Embryonic facial prominence (tissue), 1 donor: Measurements from ENCODE around the gene UBE2G1.
"Not testable (repeated sequence)": the region's sequence is repeated elsewhere in the genome, so short reads cannot be mapped to it uniquely, and the experiment has no call there.

Experiments
- DNase-seq: peaks from one replicate; pipeline ENCODE4 v3.0.0-alpha.2; 2016; ENCODE audit errors: extremely low spot score

UBE2G1 gene

DNA sequence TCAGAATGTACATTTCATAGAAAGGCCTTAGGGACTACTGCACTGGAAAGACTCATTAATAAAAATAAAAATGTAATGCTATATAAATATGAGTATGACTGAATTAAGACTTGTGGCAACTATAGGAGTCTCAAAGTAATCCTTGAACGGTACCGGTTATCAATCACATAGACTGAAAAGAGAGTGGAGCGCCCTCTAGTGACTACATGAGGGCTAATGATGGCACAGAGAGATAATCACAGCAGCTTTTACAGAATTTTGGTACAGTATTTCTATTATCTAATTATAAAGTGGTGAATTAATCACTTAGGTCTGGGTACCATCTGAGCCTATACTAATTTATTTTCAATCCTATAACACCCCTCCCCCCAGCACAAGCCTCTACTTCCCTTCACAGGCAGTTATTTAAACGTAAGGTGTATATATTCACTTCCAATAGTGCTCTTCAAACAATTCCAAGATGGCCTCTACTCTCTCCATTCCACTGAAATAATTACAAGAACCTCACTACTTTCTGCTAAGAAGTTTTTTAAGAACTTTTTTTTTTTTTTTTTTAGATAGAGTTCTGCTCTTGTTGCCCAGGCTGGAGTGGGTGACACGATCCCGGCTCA is 62.0 kb downstream of the UBE2G1 start:
- DNase-seq, result peak; percentile 7

DNA sequence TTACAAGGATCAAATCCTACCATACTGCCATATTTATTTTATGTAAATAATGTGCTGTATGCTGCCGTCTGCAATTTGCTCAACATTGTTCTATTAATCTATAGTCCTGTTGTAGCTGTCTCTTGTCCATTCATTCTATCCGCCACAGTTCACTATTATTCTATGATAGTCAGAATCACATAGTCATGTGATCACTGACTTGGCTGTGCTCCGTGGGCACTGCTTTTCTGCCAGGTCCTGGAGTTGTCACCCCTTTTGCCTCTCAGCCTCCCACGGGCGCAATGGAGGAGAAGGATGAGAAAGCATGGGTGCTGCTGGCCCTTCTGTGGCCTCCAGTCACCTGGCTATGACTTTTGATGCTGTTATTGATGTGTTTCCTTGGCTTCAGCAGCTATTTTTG is 65.4 kb downstream of the UBE2G1 start:
- DNase-seq, result no peak

DNA sequence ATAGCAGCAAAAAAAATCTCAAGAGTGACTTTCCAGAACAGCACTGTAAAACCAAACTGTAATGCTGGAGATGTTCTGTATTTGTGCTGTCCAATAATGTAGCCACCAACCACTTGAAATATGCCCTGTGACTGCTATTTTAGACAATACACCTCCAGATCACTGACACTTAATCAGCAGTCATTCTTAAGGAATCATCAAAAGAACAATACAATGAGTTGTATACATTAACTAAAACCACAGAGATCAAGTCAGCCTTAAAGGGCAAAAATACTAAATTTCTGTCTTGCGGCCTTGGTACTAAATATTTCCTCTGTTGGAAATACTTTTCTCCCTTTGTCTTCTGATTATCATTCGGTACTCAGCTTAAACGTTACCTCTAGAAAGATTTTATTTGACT is 69.1 kb downstream of the UBE2G1 start:
- DNase-seq, result no peak

DNA sequence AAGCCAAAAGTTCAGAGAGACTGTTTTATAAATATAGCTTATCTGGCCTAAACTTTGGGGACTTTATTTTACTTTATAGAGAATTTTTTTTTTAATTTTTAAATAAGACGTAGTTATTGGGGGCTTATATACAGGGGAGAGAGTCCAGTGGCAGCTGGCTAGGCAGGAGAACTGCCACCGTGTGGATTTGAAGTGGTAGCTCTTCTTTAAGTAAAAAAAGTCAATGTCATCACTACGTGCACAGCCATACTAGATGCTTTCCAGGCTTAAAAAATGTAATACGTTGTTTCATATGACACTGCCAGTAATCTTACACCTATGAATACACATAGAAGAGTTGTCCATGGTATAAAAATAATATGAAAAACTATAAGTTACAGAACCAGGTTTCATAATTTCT is 70.8 kb downstream of the UBE2G1 start:
- no peak for DNase-seq

DNA sequence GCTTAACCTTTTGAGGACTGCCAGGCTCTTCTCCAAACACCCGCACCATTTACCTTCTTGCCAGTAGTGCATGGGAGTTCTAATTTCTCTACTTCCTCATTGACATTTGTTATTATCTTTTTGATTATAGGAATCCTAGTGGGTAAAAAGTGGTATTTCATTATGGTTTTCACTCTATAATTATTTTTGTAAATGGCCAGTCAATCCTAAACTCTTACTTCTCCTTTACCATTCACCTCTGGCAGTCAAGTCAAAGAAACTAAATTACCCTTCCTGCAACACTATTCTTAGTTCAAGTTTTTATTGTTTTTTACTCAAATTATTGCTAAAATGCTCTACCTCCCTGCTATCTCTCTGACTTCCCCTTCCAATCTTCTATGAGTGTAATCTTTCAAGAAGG is 72.9 kb downstream of the UBE2G1 start:
- no peak for DNase-seq

DNA sequence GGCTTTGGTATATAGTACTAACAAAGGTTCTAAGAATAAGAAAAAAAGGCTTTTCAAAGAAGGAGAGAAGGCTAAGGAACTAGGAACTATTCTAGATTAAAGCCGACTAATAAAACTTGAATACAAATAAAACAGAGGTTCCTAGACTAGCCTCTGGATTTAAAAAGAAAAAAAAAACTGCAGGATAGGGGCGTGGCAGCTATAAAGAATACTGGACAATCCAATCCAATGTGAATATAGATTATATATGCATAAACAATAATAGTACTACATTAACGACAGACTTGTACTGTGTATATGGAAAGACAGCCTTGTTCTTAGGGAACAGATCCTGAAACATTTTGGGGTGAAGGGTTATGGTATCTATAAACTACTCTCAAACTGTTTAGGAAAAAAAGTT is 78.8 kb downstream of the UBE2G1 start:
- no peak for DNase-seq

DNA sequence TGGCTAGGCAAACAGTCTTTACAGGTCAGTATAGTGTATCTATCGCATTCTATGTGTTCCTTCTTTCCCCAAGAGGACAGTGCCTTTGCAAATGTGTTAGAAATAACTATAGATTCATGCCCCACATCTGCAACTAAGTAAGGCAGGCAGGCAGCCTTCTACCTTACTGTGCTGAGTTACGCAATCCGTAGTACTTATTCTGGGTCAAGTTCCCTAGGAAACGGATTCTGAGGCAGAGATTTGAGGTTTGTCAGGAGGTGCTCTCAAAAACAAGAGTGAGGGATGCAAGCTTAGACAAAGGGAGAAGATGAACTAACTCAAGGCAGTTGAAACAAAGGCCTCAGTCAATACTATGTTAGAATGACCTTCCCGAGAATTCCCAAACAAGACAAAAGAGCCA is 90.0 kb downstream of the UBE2G1 start:
- DNase-seq, result no peak

DNA sequence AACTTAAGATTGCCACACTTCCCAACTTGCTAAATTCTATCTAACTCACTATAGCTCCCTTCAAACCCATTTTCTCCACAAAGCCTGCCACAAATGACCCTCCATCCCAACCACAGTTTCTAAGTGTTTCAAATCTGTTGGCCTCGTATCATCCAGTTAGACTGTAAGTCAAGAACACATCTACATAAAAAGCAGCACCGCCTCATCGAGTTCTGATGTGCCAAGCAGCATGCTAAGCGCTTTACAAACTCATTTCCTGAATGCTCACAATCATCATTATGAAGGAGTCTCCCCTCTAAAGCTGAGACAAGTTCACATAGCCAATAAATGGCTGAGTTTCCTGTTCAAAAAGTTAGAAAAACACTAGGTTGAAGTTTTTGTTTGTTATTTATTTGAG is 93.5 kb downstream of the UBE2G1 start:
- no peak for DNase-seq

DNA sequence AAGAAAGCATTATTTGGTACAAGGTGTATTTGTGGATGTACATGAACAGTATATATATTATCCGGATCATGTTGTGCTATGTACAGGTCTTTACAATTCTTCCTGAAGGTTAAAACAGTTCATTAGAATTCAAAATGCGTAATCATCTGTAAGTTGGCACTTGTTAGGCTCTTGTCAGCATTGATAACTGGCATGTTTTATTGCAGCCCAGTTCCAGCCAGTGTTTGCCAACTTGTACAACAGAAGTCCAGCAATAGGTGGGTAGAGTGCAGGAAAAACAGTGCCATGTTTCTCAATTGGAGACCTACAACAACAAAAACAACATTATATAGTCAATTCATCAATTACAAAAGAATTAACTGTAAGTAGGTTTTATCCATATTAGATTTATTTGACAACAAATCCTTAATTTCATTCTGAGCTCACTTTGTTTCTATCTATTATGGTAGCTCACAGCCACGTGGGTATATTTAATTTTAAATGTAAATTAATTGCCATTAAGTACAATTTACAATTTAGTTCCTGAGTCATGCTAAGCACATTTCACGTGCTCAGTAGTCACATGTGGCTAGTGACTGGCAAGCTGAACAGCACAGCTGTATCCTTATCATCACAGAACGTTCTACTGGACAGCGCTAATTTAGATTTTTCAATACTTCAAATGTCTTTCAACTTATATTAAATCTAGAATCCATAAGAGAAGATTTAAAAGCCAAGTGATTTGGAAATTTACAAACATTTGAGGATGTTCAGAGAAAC is 94.1 kb downstream of the UBE2G1 start:
- DNase-seq, result no peak

DNA sequence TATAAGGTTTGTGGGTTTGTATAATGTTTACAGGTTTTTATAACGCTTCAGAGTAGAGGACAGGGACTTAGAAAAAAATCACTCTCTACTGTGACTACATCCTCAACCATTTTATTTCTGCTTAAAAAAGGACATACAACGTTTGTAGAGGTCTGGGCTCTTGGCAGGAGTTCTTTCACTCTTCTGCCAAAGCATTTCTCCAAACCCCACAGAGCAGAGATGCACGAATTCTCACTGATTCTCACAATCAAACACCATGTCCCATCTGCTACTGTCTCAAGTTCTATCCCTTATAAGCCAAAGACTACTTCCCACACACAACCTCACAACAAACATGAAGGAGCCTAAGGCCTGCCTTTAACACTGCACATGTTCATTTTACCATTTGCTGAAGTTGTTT is 95.7 kb downstream of the UBE2G1 start:
- no peak for DNase-seq

DNA sequence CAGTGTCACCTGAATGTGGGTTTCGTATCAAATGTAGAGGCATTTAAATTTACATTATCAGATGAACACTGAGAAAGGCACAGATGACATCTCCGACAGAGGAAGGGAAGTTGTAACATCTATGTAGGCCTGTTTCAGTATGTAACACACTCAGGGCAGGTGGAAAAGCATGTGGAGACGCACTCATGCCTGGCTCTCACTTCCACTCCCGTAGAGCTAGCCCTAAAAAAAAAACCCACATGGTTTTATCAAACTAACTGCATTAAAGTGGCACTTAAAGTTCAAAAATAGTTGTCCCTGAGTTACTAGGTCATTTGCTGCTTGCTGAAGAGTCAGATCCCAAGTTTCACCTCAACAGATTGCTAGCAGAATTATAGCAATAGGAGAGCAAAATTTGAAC is 96.6 kb downstream of the UBE2G1 start:
- DNase-seq, result no peak

DNA sequence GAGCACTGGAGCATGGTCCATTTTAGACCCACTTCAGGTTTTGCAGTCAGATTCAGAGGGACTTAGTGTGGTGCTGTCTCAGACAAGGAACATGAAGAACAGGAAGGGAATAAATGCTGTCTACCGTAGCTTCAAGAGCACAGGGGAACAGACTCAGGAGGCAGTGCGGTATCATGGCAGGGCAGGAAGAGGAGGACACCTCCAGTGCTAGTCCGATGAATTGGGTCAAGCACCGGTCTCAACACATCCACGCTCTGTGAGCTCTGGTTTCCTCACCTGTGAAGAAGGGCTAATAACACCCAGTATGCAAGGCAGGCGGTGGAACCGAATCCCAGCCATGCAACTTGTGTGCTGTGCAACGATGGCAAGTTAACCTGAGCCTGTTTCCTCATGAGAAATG is 99.1 kb downstream of the UBE2G1 start:
- no peak for DNase-seq

DNA sequence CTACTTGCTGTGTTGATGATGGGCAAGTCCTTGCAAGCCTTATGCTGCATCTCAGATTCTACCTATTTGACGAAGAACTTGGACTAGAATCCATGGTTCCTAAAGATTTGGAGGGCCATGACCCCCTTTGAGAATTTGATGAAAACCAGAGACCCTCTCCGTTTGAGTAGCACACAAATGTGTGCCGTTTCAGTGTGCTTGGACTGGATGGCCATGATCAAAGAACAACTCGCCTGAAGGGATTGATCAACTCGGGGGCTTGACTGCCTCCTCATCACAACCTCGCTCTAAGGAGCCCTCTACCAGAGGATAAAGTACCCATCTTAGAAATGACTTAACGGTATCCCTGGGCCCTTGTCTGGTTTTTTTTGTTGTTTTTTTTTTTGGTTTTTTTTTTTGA is 99.9 kb downstream of the UBE2G1 start:
- DNase-seq, result no peak

DNA sequence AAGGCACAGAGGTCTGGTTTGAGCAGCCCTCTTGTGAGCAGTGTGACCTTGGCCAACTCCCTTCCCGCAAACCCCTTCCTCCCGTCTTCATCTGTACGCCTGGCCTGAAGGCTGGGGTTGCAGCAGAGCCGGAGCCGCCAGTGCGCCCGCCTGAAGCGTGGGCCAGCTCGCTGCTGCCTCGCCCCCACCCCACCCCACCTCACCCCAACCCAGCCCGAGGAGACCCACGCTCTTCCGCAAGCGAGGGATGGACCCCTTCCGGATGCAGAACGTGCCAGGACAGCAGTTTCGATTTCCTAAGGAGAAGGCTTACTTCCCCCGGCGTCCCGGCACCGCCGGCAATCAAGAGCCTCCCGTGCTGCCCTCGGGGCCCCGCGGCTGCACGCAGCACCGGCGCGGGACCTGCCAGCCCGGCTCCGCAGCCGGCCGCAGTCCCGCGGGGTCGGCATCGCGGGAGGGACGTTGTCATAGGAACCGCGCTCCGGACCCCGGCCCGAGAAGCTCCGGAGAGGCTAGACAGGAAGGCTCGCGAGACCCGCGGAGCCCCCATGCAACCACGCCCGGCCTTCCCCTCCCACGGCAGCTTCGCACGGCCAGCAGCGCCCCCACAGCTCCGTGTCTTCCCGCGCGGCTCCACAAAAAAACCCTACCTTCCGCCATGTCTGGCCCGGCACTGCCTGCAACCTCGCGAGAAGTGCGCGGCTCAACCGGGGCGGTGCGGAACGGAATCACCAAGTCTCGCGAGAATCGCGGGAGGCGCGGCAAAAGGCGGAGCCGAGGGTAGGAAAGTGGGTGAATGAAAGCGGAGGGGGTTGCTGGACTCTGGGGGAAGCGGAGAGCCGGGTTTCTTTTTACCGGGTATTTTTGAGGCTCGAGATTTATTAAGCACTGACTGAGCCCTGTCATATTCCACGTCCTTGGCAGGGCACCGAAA is 102.9 kb downstream of the UBE2G1 start, which contains the start of gene ANKFY1:
ANKFY1 (minus strand) TSS at position 698 of the 934 bp plus-strand sequence; CDS start at position 660, 38 bp downstream.
- DNase-seq, result peak; percentile 92

DNA sequence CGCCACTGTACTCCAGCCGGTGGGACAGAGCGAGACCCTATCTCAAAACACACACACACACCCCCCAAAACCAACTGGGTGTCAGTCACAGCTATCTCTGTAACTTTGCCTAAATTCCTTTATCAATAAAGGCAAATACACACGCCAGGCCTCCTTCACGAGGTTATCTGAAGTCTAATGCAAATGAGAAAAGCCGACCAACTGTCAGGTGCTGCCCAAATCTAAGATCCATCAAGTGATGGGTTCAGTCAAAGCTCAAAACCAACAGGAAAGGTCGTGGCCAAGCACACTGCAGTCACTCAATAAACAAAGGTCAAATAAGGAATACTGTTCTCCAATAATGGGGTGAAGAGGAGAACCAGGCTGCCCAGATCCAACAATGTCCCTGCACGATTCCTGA is 103.8 kb downstream of the UBE2G1 start:
- no peak for DNase-seq

DNA sequence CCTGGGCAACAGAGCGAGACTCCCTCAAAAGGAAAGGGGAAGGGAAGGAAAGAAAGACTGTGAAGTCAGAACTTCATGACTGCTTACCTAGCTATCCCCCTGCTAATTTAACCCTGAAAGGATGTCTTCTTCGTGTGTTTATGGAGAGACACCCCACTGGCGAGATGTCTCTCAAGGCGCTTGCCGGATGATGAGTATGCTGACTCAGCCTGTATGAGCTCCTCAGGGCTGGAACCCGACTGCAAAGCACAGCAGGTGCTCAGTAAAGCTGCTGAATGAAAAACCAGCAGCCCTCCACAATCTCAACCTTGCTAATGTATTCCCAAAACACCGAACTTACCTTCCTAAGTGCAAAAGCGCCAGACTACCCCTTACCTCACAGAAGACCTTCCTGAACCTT is 105.0 kb downstream of the UBE2G1 start:
- no peak for DNase-seq

DNA sequence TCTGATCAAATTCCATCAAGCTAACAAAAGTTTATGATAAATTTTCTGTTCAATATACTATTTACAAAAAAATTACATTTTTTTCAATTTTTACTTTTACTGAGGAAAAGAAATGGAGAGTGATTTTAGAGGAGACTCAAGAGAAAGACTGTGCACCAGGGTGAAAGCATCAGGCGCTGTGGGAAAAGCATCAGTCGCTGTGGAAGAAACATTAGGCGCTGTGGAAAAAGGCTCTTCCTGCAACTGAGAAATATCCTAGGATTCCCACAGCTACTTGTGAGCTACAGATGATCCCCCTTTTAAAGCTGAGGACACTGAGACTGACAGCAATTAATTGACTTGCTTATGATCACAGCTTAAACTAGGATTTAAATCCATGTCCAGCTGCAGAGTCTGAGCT is 107.6 kb downstream of the UBE2G1 start:
- DNase-seq, result no peak

DNA sequence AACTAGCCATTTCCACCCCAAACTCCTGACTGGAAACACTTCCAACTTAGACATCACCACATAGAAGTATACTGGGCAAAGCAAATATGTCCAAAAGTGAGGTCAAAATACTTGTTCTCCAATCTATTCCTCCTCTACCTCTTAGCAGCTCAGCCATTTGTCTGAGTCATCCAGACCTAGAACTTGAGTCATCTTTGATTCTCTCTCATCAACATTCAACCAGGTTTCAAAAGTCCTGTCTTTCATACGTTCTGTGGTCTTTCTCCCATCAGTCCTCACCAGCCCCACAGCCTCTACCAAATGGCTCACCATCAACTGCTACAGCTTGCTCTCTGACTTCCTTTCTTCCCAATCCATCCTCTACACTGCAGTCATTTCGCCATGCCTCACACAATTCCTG is 109.5 kb downstream of the UBE2G1 start:
- DNase-seq, result no peak

DNA sequence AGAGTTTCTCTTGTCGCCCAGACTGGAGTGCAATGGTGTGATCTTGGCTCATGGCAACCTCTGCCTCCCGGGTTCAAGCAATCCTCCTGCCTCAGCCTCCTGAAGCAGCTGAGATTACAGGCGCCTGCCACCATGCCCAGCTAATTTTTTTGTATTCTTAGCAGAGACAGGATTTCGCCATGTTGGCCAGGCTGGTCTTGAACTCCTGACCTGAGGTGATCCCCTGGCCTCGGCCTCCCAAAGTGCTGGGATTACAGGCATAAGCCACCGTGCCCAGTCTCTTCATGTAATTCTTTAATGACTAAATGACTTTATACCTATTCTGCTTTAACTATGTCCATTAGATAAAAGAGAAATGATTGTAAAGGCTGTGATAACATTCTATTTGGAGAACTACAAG is 111.2 kb downstream of the UBE2G1 start:
- DNase-seq, result not testable (repeated sequence)

DNA sequence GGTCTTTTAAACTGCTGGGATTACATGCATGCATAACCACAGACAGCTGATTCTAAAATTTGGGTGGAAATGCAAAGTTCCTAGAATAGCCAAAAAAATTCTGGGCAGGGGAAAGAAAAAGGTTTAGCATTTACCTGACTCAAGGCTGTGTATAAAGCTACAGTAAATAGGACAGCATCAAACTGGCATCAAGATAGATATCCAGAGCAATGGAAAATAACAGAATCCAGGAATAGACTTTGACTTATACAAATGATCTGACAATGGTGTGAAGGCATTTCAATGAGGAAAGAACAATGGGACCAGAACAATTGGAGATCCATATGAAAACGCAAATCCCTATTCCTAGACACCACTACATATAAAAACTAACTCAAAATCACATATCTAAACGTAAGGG is 115.6 kb downstream of the UBE2G1 start:
- DNase-seq, result no peak

DNA sequence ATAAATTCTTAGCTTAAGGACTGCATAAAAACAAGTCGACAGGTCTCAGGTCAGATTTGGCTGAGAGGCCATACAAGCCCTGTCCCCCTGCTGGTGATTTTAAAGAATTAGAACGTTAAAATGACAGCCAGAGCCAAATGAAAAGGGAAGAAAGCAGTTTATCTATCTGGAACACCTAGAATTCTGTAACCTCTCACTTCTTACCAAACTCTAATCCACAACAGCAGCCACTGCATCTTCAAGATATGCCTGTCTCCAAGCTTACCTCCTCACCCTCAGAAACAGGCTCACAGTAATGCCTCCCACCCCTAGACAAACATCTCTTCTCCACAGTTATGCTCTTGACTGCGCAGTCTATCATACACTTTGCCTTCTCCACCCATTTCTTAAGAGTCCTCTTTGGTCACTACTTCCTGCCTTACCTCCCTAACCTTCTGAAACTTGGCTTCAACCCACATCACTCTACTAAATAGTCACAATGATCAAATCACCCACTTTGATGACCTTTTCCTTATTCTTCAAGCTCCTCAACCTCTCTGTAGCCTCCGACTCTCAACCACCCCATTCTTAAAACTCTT is 116.9 kb downstream of the UBE2G1 start:
- DNase-seq, result no peak
